Parathyroid adenoma (tissue), 2 donors: ENCODE results near the gene COL4A1.

Source experiments
- H2AFZ ChIP-seq: fragments of 300-600 bp; sonication (generic); one replicate; pipeline ENCODE4 v1.7.0; 2017; ENCODE audit warnings: antibody characterized with exemption, mild to moderate bottlenecking
- H3K27ac ChIP-seq: fragments of 300-600 bp; sonication (generic); one replicate; pipeline ENCODE4 v1.7.0; 2017
- H3K27me3 ChIP-seq: fragments of 300-600 bp; sonication (generic); one replicate; pipeline ENCODE4 v1.7.0; 2017; ENCODE audit warnings: low read length; ENCODE audit not compliant: control insufficient read depth, insufficient read depth
- H3K36me3 ChIP-seq: fragments of 300-600 bp; sonication (generic); one replicate; pipeline ENCODE4 v1.7.0; 2017; ENCODE audit warnings: low read length; ENCODE audit not compliant: control insufficient read depth, insufficient read depth
- H3K4me1 ChIP-seq: fragments of 300-600 bp; sonication (generic); one replicate; pipeline ENCODE4 v1.7.0; 2017; ENCODE audit warnings: control low read depth
- H3K4me2 ChIP-seq: fragments of 300-600 bp; sonication (generic); one replicate; pipeline ENCODE4 v1.7.0; 2017; ENCODE audit warnings: low read length
- H3K4me3 ChIP-seq: fragments of 300-600 bp; sonication (generic); one replicate; pipeline ENCODE4 v1.7.0; 2017; ENCODE audit warnings: low read depth, low read length
- H3K79me2 ChIP-seq: fragments of 300-600 bp; sonication (generic); one replicate; pipeline ENCODE4 v1.7.0; 2017; ENCODE audit warnings: control low read depth
- H3K9ac ChIP-seq: fragments of 300-600 bp; sonication (generic); one replicate; pipeline ENCODE4 v1.7.0; 2017; ENCODE audit warnings: mild to moderate bottlenecking
- H3K9me3 ChIP-seq: fragments of 300-600 bp; sonication (generic); one replicate; pipeline ENCODE4 v1.7.0; 2017; ENCODE audit warnings: low read length; ENCODE audit not compliant: control insufficient read depth
- CTCF ChIP-seq: fragments of 300-600 bp; sonication (generic); IDR thresholded peaks from one replicate; pipeline ENCODE4 v1.7.0; 2017; ENCODE audit warnings: antibody characterized with exemption, mild to moderate bottlenecking
- donor health status: primary hyperparathyroidism.

COL4A1 gene

GRCh38 chr13:110132225-110132982 lies 174.6 kb downstream of the COL4A1 start:
- Histone ChIP-seq H3K79me2 (no peaks in the 10 kb centered on the region), H3K4me2 (no peak overlapping the region), H3K9me3 (no peaks in the 10 kb centered on the region), H3K27ac (no peak overlapping the region), H3K27me3 (no peaks in the 10 kb centered on the region), H3K36me3 (no peaks in the 10 kb centered on the region), H3K9ac (no peak overlapping the region), H3K4me3 (no peak overlapping the region), H3K4me1 (no peaks in the 10 kb centered on the region), H2AFZ (no peak overlapping the region)
- no peak for TF ChIP-seq CTCF

GRCh38 chr13:110131424-110131823 lies 175.5 kb downstream of the COL4A1 start:
- Histone ChIP-seq H3K4me3 (no peak overlapping the region), H3K9ac (no peak overlapping the region), H3K36me3 (no peaks in the 10 kb centered on the region), H3K79me2 (no peaks in the 10 kb centered on the region), H3K27me3 (no peaks in the 10 kb centered on the region), H3K4me1 (no peaks in the 10 kb centered on the region), H3K9me3 (no peaks in the 10 kb centered on the region), H3K4me2 (no peak overlapping the region), H2AFZ (no peak overlapping the region), H3K27ac (no peak overlapping the region)
- no peak for TF ChIP-seq CTCF

- H3K79me2 ChIP-seq: no peaks in the 10 kb centered on the region
- H3K9me3 ChIP-seq: no peaks in the 10 kb centered on the region
- TF ChIP-seq CTCF: no peak
- no peaks in the 10 kb centered on the region for H3K36me3 ChIP-seq
- H3K4me2 ChIP-seq: no peak overlapping the region
- H3K4me1 ChIP-seq: no peaks in the 10 kb centered on the region
- no peak overlapping the region for H3K4me3 ChIP-seq
- H3K27ac ChIP-seq: peak overlapping the region; percentile 59
- H2AFZ ChIP-seq: no peak overlapping the region
- H3K27me3 ChIP-seq: no peaks in the 10 kb centered on the region
- H3K9ac ChIP-seq: no peak overlapping the region
Observed at GRCh38 chr13:110130431-110130830, 176.5 kb downstream of the COL4A1 start.

DNA sequence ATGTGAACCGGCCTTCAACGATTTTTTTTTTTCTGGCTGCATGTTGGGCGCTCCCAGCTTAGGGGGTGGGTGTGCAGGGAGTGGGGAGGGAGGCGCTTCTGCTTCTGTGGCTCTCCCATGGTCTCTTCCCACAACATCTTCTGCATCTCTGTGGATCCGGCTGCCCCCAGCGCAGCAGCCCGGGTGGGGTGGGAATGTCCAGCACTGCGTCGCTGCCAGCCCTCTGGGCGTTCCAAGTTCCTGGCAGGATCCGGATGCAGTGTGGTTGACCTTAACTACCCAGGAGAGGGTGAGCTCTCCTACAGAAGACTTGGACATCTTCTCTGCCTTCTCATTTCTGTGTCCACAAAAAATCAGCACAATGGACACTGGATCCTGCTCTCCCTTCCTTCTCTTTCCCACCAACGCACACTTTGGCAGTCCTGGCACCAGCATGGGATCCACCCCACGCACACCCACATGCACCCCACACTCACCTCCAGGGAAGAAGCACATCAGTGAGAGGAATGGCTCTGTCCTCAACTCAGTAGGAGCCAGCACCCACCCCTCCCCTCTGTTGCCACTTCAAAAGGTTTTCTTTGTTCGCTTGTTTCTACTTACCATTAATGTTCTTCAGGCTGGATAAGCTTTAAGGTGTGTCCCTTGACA lies 177.3 kb downstream of the COL4A1 start:
- Histone ChIP-seq H3K4me2 (no peak overlapping the region), H3K27ac (peak overlapping the region; percentile 59), H3K4me1 (no peaks in the 10 kb centered on the region), H3K9me3 (no peaks in the 10 kb centered on the region), H3K4me3 (no peak overlapping the region), H3K27me3 (no peaks in the 10 kb centered on the region), H3K79me2 (no peaks in the 10 kb centered on the region), H3K9ac (no peak overlapping the region), H3K36me3 (no peaks in the 10 kb centered on the region), H2AFZ (no peak overlapping the region)
- TF ChIP-seq CTCF: no peak

- no peaks in the 10 kb centered on the region for H3K79me2 ChIP-seq
- H2AFZ ChIP-seq: no peak overlapping the region
- TF ChIP-seq CTCF: no peak
- H3K36me3 ChIP-seq: no peaks in the 10 kb centered on the region
- H3K4me3 ChIP-seq: no peak overlapping the region
- no peaks in the 10 kb centered on the region for H3K9me3 ChIP-seq
- no peaks in the 10 kb centered on the region for H3K27me3 ChIP-seq
- no peak overlapping the region for H3K4me2 ChIP-seq
- H3K4me1 ChIP-seq: no peaks in the 10 kb centered on the region
- H3K9ac ChIP-seq: no peak overlapping the region
- H3K27ac ChIP-seq: peak overlapping the region; percentile 59
Observed at GRCh38 chr13:110129076-110129475, 177.9 kb downstream of the COL4A1 start.
